AG09319 (cell line): ENCODE measurements around the gene PITPNM2.

Experiments used
- DNase-seq: peaks from one replicate; pipeline ENCODE4 v3.0.0-alpha.2; 2010; ENCODE audit warnings: low read depth; ENCODE audit errors: extremely low read depth
- TF ChIP-seq, protein P1 (sequence below): IDR thresholded peaks from 2 replicates; pipeline ENCODE4 v1.5.1; 2011; ENCODE audit warnings: low read depth, mild to moderate bottlenecking, inconsistent platforms, low read length, moderate library complexity

The PITPNM2 gene

DNA sequence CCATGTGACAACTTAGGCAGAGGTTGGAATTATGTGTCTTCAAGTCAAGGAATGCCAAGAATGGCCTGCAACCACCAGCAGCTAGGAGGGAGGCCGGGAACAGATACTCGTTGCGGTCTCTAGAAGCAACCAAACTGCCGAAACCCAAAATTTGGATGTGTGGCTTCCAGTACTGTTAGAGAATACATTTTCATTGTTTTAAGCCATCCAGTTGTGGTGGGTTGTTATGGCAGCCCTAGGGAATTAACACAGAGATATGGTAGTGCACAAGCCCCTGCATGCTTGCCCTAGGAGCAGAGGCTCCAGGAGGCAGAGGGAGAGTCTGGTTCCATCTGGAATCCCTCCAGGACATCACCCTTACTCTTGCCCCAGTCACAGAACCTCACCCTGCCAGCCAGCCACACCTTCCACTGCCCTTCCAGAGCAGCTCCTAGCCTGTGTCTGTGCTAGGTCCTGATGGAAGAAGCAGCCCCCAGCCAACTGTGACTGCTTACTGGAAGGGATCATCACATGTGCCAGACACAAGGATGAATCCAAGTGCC is 19.5 kb downstream of the PITPNM2 start:
- DNase-seq, result no peak
- TF ChIP-seq, protein P1, sequence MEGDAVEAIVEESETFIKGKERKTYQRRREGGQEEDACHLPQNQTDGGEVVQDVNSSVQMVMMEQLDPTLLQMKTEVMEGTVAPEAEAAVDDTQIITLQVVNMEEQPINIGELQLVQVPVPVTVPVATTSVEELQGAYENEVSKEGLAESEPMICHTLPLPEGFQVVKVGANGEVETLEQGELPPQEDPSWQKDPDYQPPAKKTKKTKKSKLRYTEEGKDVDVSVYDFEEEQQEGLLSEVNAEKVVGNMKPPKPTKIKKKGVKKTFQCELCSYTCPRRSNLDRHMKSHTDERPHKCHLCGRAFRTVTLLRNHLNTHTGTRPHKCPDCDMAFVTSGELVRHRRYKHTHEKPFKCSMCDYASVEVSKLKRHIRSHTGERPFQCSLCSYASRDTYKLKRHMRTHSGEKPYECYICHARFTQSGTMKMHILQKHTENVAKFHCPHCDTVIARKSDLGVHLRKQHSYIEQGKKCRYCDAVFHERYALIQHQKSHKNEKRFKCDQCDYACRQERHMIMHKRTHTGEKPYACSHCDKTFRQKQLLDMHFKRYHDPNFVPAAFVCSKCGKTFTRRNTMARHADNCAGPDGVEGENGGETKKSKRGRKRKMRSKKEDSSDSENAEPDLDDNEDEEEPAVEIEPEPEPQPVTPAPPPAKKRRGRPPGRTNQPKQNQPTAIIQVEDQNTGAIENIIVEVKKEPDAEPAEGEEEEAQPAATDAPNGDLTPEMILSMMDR, result no peak

DNA sequence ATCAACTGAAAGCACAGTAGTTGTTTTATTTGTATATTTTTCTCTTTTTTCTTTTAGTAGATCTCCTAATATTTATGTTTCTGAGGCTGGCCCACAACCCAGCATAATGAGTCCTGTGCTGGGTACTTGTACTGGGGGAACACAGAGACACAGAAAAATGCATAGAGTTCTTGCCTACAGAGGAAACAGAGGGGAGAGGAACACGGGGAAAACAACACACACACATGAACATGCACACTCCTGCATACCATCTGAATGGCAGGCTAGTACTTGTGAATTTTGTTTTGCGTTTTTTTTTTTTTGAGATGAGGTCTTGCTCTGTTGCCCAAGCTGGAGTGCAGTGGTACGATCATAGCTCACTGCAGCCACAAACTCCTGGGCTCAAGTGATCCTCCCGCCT is 21.3 kb downstream of the PITPNM2 start:
- no peak for DNase-seq
- TF ChIP-seq, protein P1, result no peak

DNA sequence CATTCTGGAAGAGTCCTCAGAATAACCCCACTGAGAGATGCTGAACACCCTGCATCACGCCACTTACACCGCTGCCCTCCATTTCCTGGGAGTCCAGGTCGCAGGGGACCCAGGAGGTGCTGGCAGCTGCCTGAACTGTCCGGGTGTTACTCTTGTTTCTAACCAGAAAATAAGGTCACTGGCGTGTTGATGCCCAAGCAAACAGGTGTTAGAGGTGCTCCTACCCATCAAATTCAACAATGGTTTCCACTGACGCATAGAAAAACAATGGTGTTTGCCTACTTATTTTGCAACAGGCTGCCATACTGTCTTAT is 23.8 kb downstream of the PITPNM2 start:
- DNase-seq, result no peak
- TF ChIP-seq, protein P1, result no peak

DNA sequence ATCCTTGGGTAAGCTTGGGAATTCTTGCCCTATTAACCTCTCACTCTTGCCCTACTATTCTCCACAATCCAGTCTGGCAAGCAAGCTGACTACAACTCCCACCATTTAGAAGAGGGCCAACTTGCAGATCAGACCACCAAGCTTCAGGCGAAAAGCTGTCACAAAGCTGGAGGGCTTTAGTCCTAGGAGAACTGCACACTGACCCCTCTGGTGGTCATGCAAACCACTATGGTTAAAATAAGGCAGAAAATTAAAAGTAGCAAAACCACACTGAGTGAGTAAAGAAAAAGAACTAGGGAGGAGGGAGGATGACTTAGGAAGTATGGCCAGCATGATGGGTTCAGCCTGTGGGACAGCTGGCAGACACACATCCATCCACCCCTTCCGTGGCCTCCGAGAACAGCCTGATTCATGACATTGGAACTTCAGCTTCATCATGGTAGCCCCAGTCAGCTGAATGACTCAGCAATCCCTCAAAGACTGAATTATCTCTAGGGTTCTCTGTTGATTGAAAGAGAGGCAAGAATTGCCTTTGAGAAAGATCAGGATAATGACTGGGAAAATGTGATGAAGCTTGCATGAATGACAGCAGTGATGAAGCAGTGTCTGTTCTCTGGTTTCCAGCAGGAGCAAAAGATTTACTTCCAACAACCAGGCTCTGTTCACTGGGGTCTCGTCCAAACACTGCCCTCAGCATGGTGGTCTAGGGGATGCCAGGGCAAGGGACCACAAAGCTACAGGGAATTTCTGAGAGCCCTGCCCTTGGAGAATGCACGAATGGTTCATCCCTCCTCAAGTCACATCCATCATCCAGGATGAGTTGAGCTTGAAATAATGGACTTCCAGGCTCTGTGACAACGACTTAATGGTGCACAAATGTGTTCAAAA is 24.4 kb downstream of the PITPNM2 start:
- DNase-seq, result peak; percentile 92

DNA sequence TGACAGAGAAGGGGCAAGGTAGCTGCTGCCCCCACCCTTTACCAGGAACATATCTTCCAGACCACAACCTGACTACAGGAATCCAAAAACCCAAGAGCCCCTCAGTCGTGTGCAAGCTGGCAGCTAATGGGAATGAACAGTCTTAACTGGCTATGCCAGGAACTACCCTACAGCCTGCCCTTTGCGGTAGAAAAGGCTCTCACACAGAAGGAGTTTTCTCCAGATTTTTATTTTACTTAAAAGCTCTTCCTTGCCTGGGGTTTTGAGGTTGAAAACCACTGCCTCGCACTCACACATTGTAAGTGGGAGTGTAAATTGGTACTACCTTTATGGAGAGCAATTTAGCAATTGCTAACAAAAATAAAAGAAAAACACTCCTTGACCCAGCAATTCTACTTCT is 28.3 kb downstream of the PITPNM2 start:
- TF ChIP-seq, protein P1, result no peak
- DNase-seq, result no peak

More for the DNA sequence above, 24.4 kb downstream of the PITPNM2 start:
- TF ChIP-seq, protein P1, result peak; percentile 42

DNA sequence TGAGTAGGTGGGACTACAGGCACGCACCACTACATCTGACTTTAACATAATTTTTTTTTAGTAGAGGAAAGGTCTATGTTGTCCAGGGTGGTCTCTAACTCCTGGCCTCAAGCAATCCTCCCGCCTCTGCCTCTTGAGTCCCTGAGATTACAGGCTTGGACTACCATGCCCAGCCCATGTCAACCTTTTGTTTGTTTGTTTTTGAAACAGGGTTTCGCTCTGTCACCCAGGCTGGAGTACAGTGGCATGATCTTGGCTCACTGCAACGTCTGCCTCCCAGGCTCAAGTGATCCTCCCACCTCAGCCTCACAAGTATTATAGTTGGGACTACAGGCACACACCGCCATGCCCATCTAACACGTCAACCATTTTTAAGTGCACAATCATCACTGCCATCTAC is 29.2 kb downstream of the PITPNM2 start:
- TF ChIP-seq, protein P1, result no peak
- DNase-seq, result no peak

DNA sequence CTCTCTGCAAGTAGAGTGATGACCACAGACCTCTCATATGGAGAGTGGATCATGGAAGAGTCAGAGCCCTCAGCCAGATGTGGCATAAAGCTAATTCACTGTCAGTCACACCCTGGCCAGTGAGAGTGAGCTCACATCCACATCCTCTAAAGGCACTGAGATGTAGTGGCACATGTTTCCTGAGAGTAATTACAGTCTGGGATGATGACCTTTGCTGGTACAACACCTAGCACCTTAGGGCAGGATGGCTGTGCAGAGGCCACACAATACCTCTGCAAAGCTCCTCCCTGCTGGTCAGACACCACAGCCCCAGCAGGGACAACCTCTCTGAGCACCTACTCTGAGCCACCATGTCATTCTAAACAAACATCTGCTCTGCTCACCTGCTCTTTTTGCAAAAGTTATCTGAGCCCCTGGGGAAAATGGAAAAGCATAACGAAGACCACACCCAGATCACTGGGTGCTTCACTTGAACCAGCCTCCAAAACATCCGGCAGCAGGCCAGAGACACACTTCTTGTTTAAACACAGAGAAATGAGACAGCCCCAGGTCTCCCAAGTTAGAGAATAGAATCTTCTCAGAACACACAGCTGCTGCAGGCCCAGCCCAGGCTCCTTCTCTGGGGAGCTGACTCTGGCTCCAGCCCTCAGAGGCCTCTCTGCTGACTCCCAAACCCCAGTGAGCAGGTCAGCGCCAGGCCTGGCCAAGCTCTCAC is 30.3 kb downstream of the PITPNM2 start:
- TF ChIP-seq, protein P1, result no peak
- DNase-seq, result no peak
